ENCODE data around the gene HIPK2. TPM values are rescaled to one million over a fixed set of nuclear protein-coding genes. Genes with fewer than 3 reads are reported as not detected.

Gene HIPK2
- total and polyA plus RNA-seq, 10 of the 15 experiments (the other 5 are each of a cell fraction or from before 2014, with no cell fraction given) = 1.7 to 39.0 (median 9.4) TPM

DNA sequence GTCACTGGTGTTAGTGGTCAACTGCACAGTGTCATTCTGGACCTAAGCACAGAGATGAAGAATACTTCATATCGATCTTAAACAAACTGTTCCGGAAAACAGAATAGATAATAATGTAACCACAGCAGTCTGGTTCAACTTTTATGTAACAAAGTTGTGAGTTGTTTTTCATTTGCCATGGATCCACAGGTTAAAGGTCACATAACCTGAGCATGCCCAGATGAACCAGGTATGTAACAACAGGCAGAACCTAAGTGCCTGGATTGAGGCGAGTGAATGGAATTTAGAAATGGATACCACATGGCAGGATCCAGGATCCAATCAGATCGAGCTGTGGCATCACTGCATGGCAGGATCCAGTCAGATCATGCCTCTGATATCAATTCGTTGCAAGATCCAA is 167.2 kb downstream of the HIPK2 start:
- Histone ChIP-seq H3K9ac (ENCODE audit: control insufficient read depth, insufficient read depth, low read length) (no peak overlapping the region), H3K4me3 (no peak overlapping the region), H3K79me2 (ENCODE audit: control insufficient read depth, insufficient read depth, low read length) (no peaks in the 10 kb centered on the region), H3K27me3 (replicated peaks in 1 of 2; ENCODE audit: control insufficient read depth in 2 of 2, insufficient read depth in 2 of 2, low read length in 1 of 2) (no peaks in the 10 kb centered on the region), H3K4me1 (ENCODE audit: control insufficient read depth, insufficient read depth, low read length) (no peaks in the 10 kb centered on the region), H4K20me1 (ENCODE audit: control insufficient read depth, insufficient read depth) (no peaks in the 10 kb centered on the region), H3K4me2 (ENCODE audit: control insufficient read depth, insufficient read depth) (no peak overlapping the region), H3K9me3 (replicated peaks; ENCODE audit: control insufficient read depth, insufficient read depth, low read length) (no peaks in the 10 kb centered on the region), H3K27ac (ENCODE audit: control insufficient read depth, insufficient read depth) (no peak overlapping the region), H2AFZ (ENCODE audit: control insufficient read depth, low read depth, low read length) (no peak overlapping the region), H3K36me3 (ENCODE audit: control insufficient read depth in 2 of 2, insufficient read depth in 2 of 2, low read length in 1 of 2) (peaks cover 0 to 1% of the 10 kb centered on the region in 2 experiments; a peak in 2 of 4 replicates)
- ChIA-PET POLR2A (no interaction called here), SMC1A (ENCODE audit: uncharacterized antibody, unreplicated experiment) (interaction anchor here (1.0 kb wide), 1 partner anchor 11 kb away, joined by 3 read pairs; no protein-coding TSS in a partner anchor), RAD21 (ENCODE audit: unreplicated experiment) (no interaction called here), CTCF (no interaction called here)
- no peak for ATAC-seq
- in situ Hi-C loops (cut with MboI) = no loop called here
- intact Hi-C loops (cut with micrococcal nuclease; ENCODE audit: unreplicated experiment) = no loop called here
- TF ChIP-seq SUPT20H (IDR thresholded peaks at IDR 0.05; ENCODE audit: borderline replicate concordance, control insufficient read depth, low read depth, low read length) = no peak
- TF ChIP-seq, protein P1, sequence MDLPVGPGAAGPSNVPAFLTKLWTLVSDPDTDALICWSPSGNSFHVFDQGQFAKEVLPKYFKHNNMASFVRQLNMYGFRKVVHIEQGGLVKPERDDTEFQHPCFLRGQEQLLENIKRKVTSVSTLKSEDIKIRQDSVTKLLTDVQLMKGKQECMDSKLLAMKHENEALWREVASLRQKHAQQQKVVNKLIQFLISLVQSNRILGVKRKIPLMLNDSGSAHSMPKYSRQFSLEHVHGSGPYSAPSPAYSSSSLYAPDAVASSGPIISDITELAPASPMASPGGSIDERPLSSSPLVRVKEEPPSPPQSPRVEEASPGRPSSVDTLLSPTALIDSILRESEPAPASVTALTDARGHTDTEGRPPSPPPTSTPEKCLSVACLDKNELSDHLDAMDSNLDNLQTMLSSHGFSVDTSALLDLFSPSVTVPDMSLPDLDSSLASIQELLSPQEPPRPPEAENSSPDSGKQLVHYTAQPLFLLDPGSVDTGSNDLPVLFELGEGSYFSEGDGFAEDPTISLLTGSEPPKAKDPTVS (IDR thresholded peaks at IDR 0.05; ENCODE audit: low read depth, low read length) = no peak
- TF ChIP-seq CBX3 (IDR thresholded peaks at IDR 0.05; ENCODE audit: borderline replicate concordance, low read depth) = no peak
- no peak for FAIRE-seq
- BruUV-seq (replicated peaks) = no TSS peak
- no peak for DNase-seq (ENCODE audit: low read depth, low spot score)
- WGBS (ENCODE audit: insufficient coverage, insufficient replicate concordance, low lambda C conversion rate, missing lambda C conversion rate) = 94% methylated on average over 5 of the region's 5 CpGs

DNA sequence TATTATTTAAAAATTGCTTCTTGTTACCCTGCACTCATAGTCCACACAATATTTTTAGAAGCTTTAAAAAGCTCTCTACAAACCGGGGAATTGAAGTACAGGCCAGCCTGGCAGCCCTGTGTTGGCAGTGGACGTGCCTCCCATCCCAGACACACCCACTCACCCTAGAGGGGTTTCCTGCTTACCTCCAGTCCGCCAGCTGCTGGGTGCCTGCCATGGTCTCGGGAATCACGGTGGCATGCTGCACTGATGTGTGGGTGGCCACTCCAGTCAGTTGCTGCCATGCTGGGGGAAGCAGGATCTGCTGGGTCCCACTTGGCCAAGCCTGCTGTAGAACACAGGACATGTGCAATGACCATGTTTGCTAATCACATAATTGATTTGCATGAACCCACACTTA is 173.9 kb downstream of the HIPK2 start:
- no peaks in the 10 kb centered on the region for H3K9me3 ChIP-seq (replicated peaks; ENCODE audit: control insufficient read depth, insufficient read depth, low read length)
- SMC1A ChIA-PET (ENCODE audit: uncharacterized antibody, unreplicated experiment) = interaction anchor here (1.1 kb wide), 1 partner anchor 15 kb away, joined by 5 read pairs; no protein-coding TSS in a partner anchor
- FAIRE-seq (no peak), DNase-seq (ENCODE audit: low read depth, low spot score) (no peak), ATAC-seq (no peak)
- 89% methylated on average over 5 of the region's 5 CpGs for WGBS (ENCODE audit: insufficient coverage, insufficient replicate concordance, low lambda C conversion rate, missing lambda C conversion rate)
- no peak overlapping the region for H3K4me3 ChIP-seq
- no peaks in the 10 kb centered on the region for H3K27me3 ChIP-seq (replicated peaks in 1 of 2; ENCODE audit: control insufficient read depth in 2 of 2, insufficient read depth in 2 of 2, low read length in 1 of 2)
- no peak overlapping the region for H2AFZ ChIP-seq (ENCODE audit: control insufficient read depth, low read depth, low read length)
- BruUV-seq (replicated peaks) = no TSS peak
- TF ChIP-seq ZNF217 (IDR thresholded peaks at IDR 0.05) (no peak), CHD2 (IDR thresholded peaks at IDR 0.05; ENCODE audit: borderline replicate concordance, low read depth, low read length) (no peak), HDAC6 (IDR thresholded peaks at IDR 0.05; ENCODE audit: unreplicated experiment) (no peak), HDAC2 (IDR thresholded peaks at IDR 0.05) (no peak), HDGF (IDR thresholded peaks at IDR 0.05) (no peak), BACH1 (IDR thresholded peaks at IDR 0.05; ENCODE audit: borderline replicate concordance) (no peak), WRNIP1 (IDR thresholded peaks at IDR 0.05; ENCODE audit: borderline replicate concordance, low read depth, low read length) (no peak), PML (IDR thresholded peaks at IDR 0.05; ENCODE audit: low read length) (no peak), DPF2 (IDR thresholded peaks at IDR 0.05) (no peak), JUNB (IDR thresholded peaks at IDR 0.05) (no peak)
- TF ChIP-seq, protein P2, sequence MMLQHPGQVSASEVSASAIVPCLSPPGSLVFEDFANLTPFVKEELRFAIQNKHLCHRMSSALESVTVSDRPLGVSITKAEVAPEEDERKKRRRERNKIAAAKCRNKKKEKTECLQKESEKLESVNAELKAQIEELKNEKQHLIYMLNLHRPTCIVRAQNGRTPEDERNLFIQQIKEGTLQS (IDR thresholded peaks at IDR 0.05; ENCODE audit: borderline replicate concordance, extremely low read depth, low read depth, low read length) = no peak
- TF ChIP-seq, protein P3, sequence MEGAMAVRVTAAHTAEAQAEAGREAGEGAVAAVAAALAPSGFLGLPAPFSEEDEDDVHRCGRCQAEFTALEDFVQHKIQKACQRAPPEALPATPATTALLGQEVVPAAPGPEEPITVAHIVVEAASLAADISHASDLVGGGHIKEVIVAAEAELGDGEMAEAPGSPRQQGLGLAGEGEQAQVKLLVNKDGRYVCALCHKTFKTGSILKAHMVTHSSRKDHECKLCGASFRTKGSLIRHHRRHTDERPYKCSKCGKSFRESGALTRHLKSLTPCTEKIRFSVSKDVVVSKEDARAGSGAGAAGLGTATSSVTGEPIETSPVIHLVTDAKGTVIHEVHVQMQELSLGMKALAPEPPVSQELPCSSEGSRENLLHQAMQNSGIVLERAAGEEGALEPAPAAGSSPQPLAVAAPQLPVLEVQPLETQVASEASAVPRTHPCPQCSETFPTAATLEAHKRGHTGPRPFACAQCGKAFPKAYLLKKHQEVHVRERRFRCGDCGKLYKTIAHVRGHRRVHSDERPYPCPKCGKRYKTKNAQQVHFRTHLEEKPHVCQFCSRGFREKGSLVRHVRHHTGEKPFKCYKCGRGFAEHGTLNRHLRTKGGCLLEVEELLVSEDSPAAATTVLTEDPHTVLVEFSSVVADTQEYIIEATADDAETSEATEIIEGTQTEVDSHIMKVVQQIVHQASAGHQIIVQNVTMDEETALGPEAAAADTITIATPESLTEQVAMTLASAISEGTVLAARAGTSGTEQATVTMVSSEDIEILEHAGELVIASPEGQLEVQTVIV (IDR thresholded peaks at IDR 0.05; ENCODE audit: borderline replicate concordance, partially characterized antibody) = no peak
- CTCF ChIA-PET = interaction anchor here (0.5 to 6.5 kb wide), 6 partner anchors 12 to 687 kb away, joined by 3 to 88 read pairs (median 6); no protein-coding TSS in a partner anchor
- no peaks in the 10 kb centered on the region for H3K4me1 ChIP-seq (ENCODE audit: control insufficient read depth, insufficient read depth, low read length)
- H3K36me3 ChIP-seq (ENCODE audit: control insufficient read depth in 2 of 2, insufficient read depth in 2 of 2, low read length in 1 of 2) = peaks cover 6% of the 10 kb centered on the region in 2 experiments; a peak in 3 of 4 replicates
- in situ Hi-C loops (cut with MboI) = no loop called here
- H3K4me2 ChIP-seq (ENCODE audit: control insufficient read depth, insufficient read depth) = no peak overlapping the region
- H3K79me2 ChIP-seq (ENCODE audit: control insufficient read depth, insufficient read depth, low read length) = no peaks in the 10 kb centered on the region
- no peak overlapping the region for H3K27ac ChIP-seq (ENCODE audit: control insufficient read depth, insufficient read depth)
- H4K20me1 ChIP-seq (ENCODE audit: control insufficient read depth, insufficient read depth) = no peaks in the 10 kb centered on the region
- RAD21 ChIA-PET (ENCODE audit: unreplicated experiment) = no interaction called here
- POLR2A ChIA-PET = no interaction called here
- intact Hi-C loops (cut with micrococcal nuclease; ENCODE audit: unreplicated experiment) = loop anchor here (5.0 to 10.0 kb wide), 2 partner anchors 99 to 168 kb away; no protein-coding TSS in a partner anchor
- H3K9ac ChIP-seq (ENCODE audit: control insufficient read depth, insufficient read depth, low read length) = no peak overlapping the region

Measured in GM12878 (cell line).